Measurements from ENCODE around the gene IPPK. TPM values are rescaled to one million over a fixed set of nuclear protein-coding genes. Genes with fewer than 3 reads are reported as not detected.

IPPK gene
- total RNA-seq, 1 donor from 2014 or later: 15.2 TPM

- TF ChIP-seq, protein P1, sequence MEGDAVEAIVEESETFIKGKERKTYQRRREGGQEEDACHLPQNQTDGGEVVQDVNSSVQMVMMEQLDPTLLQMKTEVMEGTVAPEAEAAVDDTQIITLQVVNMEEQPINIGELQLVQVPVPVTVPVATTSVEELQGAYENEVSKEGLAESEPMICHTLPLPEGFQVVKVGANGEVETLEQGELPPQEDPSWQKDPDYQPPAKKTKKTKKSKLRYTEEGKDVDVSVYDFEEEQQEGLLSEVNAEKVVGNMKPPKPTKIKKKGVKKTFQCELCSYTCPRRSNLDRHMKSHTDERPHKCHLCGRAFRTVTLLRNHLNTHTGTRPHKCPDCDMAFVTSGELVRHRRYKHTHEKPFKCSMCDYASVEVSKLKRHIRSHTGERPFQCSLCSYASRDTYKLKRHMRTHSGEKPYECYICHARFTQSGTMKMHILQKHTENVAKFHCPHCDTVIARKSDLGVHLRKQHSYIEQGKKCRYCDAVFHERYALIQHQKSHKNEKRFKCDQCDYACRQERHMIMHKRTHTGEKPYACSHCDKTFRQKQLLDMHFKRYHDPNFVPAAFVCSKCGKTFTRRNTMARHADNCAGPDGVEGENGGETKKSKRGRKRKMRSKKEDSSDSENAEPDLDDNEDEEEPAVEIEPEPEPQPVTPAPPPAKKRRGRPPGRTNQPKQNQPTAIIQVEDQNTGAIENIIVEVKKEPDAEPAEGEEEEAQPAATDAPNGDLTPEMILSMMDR (conservative IDR thresholded peaks at IDR 0.05; ENCODE audit: low read depth, low read length): peak; percentile 20
- no peak overlapping the region for H3K4me3 ChIP-seq (ENCODE audit: low read depth, low read length)
- DNase-seq (ENCODE audit: low read depth): no peak
These were observed 33.3 kb downstream of the IPPK start for GRCh38 chr9:92636627-92637026.

DNA sequence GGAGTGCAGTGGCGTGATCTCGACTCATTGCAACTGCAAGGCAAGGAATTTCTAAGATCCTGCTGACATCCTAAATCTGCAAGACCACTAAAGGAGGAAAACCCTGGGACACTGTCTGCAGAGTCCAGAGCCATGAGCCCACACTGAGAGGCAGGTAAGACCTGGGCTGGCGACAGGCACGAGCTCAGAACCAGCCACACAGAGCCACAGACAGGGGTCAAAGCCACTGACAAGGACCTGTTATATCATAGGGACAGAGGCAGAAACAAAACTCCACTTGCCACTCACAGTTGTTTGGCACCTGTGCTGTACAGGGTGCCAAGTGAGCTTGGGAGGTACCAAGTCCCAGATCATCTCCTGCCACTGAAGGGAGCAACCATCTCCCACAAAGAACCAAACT is 34.2 kb downstream of the IPPK start:
- no peak overlapping the region for H3K4me3 ChIP-seq (ENCODE audit: low read depth, low read length)
- TF ChIP-seq, protein P1 (conservative IDR thresholded peaks at IDR 0.05; ENCODE audit: low read depth, low read length): no peak
- no peak for DNase-seq (ENCODE audit: low read depth)

DNA sequence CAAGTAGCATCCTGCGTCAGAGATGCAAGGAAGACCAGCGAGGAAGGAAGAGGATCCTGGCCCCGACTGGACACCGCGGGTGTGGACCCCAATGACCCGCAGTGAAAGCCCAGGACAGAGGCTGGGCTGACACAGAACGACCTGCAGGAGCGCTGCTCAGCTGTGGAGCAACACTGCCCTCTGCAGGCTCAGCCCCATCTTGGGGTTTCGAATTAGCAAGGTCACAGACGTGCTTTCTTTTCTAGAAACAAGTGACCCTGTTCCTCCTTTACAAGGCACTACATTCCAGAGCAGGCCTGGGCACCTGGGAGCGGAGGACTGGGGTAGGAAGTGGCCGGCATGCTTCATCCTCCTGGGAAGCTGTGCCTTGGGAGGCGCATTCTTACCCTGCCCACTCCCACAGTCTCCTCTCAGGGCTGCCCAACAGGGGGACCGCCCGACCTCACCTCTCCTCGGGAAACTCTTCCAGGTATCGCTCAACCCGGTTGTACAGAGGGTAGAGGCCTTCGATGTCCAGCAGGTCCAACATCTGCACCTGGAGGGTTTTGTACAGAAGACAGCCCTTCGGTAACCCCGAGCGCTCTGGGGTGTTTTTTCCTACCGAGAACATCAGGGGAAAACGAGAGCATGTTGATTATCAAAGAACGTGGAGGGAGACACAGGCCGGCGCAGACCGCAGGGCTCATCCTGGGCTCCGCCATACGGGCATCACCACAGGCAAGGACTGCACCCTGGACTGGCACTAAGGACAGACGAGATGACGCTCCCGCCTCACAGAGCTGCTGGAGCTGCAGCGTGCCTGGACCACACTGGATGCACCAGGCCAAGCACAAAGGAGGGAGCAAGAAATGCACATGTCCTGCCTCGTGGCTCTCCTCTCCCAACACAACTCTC is 35.0 kb downstream of the IPPK start:
- peak; percentile 10 for DNase-seq (ENCODE audit: low read depth)
- no peak overlapping the region for H3K4me3 ChIP-seq (ENCODE audit: low read depth, low read length)
- TF ChIP-seq, protein P1 (conservative IDR thresholded peaks at IDR 0.05; ENCODE audit: low read depth, low read length): peak; percentile 98

DNA sequence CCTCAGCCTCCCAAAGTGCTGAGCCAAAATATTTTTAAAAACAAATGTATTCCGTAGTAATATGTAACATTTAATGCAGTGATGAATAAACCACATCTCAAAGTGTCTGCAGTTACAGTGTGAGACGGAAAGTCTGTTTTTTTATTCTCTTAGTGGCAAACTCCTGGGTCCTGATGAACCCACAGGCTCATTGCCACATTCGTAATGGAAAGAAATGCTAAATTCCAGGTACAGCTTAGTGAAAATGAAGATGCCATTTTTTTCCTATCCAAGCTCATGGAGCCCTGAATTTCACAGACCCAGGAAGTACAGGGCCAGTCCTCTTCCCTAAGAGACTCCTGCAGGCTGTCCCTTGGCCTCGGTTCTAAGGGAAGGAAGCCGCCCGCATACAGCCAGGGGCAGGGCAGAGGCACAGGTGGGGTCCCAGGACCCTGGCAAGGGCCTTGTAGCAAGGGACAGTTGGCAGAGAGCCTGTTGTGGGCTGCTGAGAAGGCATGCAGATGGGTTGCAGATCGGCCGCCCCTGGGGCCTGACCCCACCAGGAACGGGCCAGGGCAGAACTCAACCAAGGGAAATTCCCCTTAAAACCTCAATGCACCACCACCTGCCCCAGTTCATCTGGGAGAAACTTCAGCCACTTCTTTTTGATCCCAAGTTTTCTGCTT is 36.2 kb downstream of the IPPK start:
- no peak overlapping the region for H3K4me3 ChIP-seq (ENCODE audit: low read depth, low read length)
- DNase-seq (ENCODE audit: low read depth): no peak
- TF ChIP-seq, protein P1 (conservative IDR thresholded peaks at IDR 0.05; ENCODE audit: low read depth, low read length): no peak

DNA sequence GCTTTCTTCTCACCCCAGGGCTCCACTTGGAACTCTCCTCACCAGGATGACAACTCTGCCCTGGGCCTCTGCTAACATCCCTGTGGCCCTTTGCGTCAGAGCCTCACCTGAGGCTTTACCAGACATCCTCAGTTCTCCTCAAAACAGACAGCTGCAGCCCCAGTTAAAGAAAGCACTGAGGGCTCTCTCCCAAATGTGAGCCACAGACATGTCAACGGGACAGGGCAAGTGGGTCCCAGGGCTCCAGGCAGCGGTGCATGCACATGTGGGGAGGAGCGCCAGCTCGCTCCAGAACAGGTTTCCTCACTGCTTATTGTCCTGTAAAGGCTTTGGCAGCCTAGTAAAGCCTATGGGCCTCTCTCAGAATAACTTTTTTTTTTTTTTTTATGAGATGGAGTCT is 37.3 kb downstream of the IPPK start:
- H3K4me3 ChIP-seq (ENCODE audit: low read depth, low read length): no peak overlapping the region
- TF ChIP-seq, protein P1 (conservative IDR thresholded peaks at IDR 0.05; ENCODE audit: low read depth, low read length): no peak
- no peak for DNase-seq (ENCODE audit: low read depth)

DNA sequence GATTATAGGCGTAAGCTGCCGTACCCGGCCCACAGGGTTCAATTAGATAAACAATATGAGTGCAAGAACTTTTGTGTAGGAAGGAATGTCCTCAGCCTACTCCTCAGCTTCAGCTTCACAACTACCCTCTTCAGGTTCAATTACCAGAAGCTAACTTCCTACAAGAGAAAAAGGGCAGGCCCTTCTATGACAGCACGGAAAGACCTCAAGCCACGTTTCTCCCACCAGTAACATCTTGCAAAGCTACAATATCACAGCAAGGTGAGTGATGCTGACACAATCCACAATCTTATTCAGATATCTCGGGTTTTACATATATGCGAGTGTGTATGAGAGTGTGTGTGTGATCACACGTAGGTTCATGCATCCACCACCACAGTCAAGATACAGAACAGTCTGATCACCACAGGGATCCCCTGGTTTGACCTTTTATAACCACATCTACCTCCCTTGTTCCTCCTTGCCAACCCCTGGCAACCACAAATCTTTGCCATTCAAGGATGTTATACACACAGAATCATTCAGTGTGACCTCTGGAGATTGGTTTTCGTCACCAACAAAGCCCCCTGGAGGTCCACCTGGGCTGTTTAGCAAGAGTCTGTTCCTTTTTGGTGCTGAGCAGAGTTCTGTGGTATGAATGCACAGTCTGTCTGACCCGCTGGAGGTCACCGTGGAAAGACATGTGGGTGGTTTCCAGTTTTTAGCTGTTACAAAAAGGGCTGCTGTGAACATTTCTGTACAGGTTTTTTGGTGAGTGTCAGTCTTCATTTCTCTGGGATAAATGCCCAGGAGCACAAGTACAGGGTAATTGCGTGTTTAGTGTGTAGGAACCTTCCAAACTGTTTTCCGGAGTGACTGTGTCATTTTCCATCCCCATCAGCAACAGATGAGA is 38.2 kb downstream of the IPPK start:
- no peak for DNase-seq (ENCODE audit: low read depth)
- H3K4me3 ChIP-seq (ENCODE audit: low read depth, low read length): no peak overlapping the region
- TF ChIP-seq, protein P1 (conservative IDR thresholded peaks at IDR 0.05; ENCODE audit: low read depth, low read length): no peak
